ENCODE data around the gene HMGN3. TPM values are rescaled to one million over a fixed set of nuclear protein-coding genes. Genes with fewer than 3 reads are reported as not detected.

Gene HMGN3
- total RNA-seq, 1 donor from 2014 or later, result 98.2 TPM

DNA sequence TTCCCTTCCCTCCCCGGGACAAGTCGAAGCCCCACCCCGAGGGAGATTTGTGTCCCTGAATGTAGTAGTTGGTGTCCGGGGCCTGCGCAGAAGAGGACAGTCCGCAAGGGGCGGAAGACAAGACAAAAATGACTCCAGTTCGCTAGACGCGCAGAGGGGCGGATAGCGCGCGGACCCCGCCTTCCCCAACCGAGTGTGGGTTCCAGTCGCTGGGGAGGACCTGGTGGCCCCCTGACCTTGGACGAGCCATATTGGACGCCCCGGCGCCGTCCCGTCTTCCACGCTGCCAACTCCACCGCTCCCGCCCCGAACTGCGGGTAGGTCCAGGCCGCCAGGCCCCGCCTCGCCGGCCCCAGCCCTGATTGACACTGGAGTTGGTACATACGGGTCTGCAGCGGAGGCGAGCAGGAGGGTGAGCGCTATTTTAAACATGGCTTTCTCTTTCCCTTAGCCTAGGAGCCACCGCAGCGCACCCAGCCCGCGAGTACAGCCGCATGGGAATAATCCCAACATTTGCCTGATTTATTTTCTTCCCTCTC, 802 bp downstream of the HMGN3 start:
- H3K27ac Mint-ChIP-seq (ENCODE audit: unreplicated experiment), result peak overlapping the region; percentile 94
- peak; percentile 87 for DNase-seq (ENCODE audit: low spot score)
- H3K27me3 Mint-ChIP-seq (ENCODE audit: unreplicated experiment), result peaks cover 3% of the 10 kb centered on the region
- no peaks in the 10 kb centered on the region for H3K9me3 Mint-ChIP-seq (ENCODE audit: unreplicated experiment)
- TF ChIP-seq, protein P1, sequence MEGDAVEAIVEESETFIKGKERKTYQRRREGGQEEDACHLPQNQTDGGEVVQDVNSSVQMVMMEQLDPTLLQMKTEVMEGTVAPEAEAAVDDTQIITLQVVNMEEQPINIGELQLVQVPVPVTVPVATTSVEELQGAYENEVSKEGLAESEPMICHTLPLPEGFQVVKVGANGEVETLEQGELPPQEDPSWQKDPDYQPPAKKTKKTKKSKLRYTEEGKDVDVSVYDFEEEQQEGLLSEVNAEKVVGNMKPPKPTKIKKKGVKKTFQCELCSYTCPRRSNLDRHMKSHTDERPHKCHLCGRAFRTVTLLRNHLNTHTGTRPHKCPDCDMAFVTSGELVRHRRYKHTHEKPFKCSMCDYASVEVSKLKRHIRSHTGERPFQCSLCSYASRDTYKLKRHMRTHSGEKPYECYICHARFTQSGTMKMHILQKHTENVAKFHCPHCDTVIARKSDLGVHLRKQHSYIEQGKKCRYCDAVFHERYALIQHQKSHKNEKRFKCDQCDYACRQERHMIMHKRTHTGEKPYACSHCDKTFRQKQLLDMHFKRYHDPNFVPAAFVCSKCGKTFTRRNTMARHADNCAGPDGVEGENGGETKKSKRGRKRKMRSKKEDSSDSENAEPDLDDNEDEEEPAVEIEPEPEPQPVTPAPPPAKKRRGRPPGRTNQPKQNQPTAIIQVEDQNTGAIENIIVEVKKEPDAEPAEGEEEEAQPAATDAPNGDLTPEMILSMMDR (IDR thresholded peaks at IDR 0.05; ENCODE audit: unreplicated experiment), result no peak
- peaks cover 15% of the 10 kb centered on the region for H3K4me1 Mint-ChIP-seq (ENCODE audit: unreplicated experiment)
- peak overlapping the region; percentile 95 for H3K4me3 Mint-ChIP-seq (ENCODE audit: unreplicated experiment)
- H3K36me3 Mint-ChIP-seq (ENCODE audit: low read depth, unreplicated experiment), result no peaks in the 10 kb centered on the region

DNA sequence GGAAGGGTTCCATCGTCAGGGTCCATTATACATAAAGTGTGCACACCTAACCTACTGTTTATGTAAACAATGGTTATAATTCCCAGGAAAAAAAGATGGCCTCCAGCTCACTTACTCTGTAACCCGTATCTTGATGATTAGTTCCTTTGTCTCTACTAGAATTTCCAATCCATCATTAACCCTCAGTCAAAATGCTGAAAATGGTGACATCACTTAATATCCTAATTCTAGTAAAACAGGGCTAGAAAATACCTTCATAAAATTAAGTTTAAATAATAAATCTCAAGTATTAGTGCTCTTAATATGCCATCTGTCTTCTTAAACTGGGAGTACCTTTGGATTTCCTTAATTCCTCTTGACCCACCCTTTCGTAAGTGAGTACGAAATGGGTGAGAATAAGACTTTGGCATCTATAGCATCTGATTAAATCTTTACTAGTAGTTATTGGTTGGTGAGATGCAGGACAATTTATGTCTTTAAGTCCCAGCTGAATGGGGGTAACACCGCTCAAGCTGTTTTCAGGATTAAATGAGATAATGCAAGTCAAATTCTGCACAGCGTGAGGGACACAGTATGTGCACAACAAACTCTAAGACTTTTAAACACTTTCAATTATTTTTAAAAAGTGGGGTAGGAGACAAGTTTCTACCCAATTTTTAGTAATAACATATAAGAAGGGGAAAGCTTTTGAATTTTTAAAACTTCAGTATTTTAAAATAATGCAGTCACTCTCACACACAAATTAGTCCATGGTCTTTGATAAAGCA, 1.6 kb downstream of the HMGN3 start:
- peaks cover 15% of the 10 kb centered on the region for H3K4me1 Mint-ChIP-seq (ENCODE audit: unreplicated experiment)
- TF ChIP-seq, protein P1 (IDR thresholded peaks at IDR 0.05; ENCODE audit: unreplicated experiment), result no peak
- peak overlapping the region; percentile 94 for H3K27ac Mint-ChIP-seq (ENCODE audit: unreplicated experiment)
- no peak for DNase-seq (ENCODE audit: low spot score)
- H3K36me3 Mint-ChIP-seq (ENCODE audit: low read depth, unreplicated experiment), result no peaks in the 10 kb centered on the region
- peaks cover 3% of the 10 kb centered on the region for H3K27me3 Mint-ChIP-seq (ENCODE audit: unreplicated experiment)
- H3K4me3 Mint-ChIP-seq (ENCODE audit: unreplicated experiment), result peak overlapping the region; percentile 95
- no peaks in the 10 kb centered on the region for H3K9me3 Mint-ChIP-seq (ENCODE audit: unreplicated experiment)

DNA sequence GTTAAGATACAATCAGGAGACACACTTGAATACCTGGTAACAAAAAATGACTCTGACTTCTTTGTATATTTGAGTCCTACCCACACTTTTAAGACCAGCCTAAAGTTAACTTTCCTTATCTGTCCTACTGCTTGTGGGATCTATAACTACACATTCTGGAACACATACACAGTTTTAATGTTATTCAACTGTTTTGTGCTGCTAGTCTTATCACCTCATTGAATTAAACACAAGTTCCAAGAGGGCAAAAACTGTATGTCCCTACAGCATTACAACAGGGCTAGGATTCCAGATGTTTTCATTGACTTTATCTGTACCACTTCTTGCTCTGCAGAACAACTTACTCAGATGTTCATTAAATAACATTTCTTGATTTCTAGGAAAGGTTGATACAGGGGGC, 2.8 kb downstream of the HMGN3 start:
- Mint-ChIP-seq H3K4me3 (ENCODE audit: unreplicated experiment) (no peak overlapping the region), H3K27me3 (ENCODE audit: unreplicated experiment) (peaks cover 3% of the 10 kb centered on the region), H3K9me3 (ENCODE audit: unreplicated experiment) (no peaks in the 10 kb centered on the region), H3K27ac (ENCODE audit: unreplicated experiment) (no peak overlapping the region), H3K36me3 (ENCODE audit: low read depth, unreplicated experiment) (no peaks in the 10 kb centered on the region), H3K4me1 (ENCODE audit: unreplicated experiment) (peaks cover 15% of the 10 kb centered on the region)
- TF ChIP-seq, protein P1 (IDR thresholded peaks at IDR 0.05; ENCODE audit: unreplicated experiment), result no peak
- no peak for DNase-seq (ENCODE audit: low spot score)

DNA sequence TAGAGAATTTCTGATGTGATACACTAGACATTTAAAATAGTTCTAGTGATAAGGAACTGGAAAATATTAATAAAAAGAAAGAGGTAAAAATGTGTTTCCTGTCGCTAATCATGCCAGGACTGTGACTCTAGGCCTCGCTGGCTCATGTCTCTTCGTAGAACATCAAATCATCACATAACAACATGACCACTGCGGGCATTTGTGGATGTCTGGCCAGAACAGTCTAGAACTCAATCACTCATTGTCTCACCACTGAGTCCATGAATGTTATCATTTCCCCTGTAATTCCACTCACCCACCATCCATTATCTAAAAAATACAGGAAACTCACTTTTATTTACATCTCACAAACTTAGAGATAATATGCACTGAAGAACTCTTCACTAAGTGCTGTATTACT, 3.4 kb downstream of the HMGN3 start:
- H3K9me3 Mint-ChIP-seq (ENCODE audit: unreplicated experiment), result no peaks in the 10 kb centered on the region
- TF ChIP-seq, protein P1 (IDR thresholded peaks at IDR 0.05; ENCODE audit: unreplicated experiment), result no peak
- H3K4me3 Mint-ChIP-seq (ENCODE audit: unreplicated experiment), result no peak overlapping the region
- DNase-seq (ENCODE audit: low spot score), result no peak
- no peak overlapping the region for H3K27ac Mint-ChIP-seq (ENCODE audit: unreplicated experiment)
- H3K36me3 Mint-ChIP-seq (ENCODE audit: low read depth, unreplicated experiment), result no peaks in the 10 kb centered on the region
- peaks cover 16% of the 10 kb centered on the region for H3K4me1 Mint-ChIP-seq (ENCODE audit: unreplicated experiment)
- peaks cover 3% of the 10 kb centered on the region for H3K27me3 Mint-ChIP-seq (ENCODE audit: unreplicated experiment)

DNA sequence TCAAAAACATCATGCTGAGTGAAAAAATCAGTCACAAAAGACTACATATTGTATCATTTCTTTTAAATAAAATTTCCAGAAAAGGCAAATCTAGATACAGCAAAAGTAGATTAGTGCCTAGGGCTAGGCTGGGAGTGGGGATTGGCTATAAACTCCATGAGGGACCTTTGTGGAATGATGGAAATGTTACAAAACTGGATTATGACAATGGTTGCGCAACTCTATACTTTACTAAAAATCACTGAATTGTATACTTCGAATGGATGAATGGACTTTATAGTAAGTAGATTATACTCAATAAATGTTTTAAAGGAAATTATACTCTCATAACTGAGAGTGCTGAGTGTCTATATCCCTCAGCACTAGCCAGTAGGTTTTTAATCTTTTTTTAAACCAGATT, 4.3 kb downstream of the HMGN3 start:
- Mint-ChIP-seq H3K4me1 (ENCODE audit: unreplicated experiment) (peaks cover 17% of the 10 kb centered on the region), H3K36me3 (ENCODE audit: low read depth, unreplicated experiment) (no peaks in the 10 kb centered on the region), H3K27ac (ENCODE audit: unreplicated experiment) (no peak overlapping the region), H3K27me3 (ENCODE audit: unreplicated experiment) (peaks cover 3% of the 10 kb centered on the region), H3K9me3 (ENCODE audit: unreplicated experiment) (no peaks in the 10 kb centered on the region), H3K4me3 (ENCODE audit: unreplicated experiment) (no peak overlapping the region)
- no peak for DNase-seq (ENCODE audit: low spot score)
- TF ChIP-seq, protein P1 (IDR thresholded peaks at IDR 0.05; ENCODE audit: unreplicated experiment), result no peak
